Activated CD8-positive, alpha-beta T cell treated with anti-CD3 and anti-CD28 coated beads for 36 hours (primary cell): ENCODE results near the gene SMG6. TPM values are rescaled to one million over a fixed set of nuclear protein-coding genes. Genes with fewer than 3 reads are reported as not detected.
A peak's percentile ranks its signal among the peaks of the same experiment; 100 is the strongest.

Experiments used
- ATAC-seq: fragments of 200-7000 bp; cut with Tn5 transposase; one replicate; pipeline ENCODE4 v1.10.0; 2021; ENCODE audit warnings: mild to moderate bottlenecking, moderate library complexity
- CTCF ChIA-PET: fragments of 350-600 bp; sonication (Branson Sonifier 250); formaldehyde crosslinking; loops from one replicate; lab custom pipeline; 2021; ENCODE audit warnings: antibody characterized with exemption; lab: Charles Lee
- POLR2A ChIA-PET: fragments of 350-600 bp; sonication (Branson Sonifier 250); formaldehyde crosslinking; loops from one replicate; lab custom pipeline; 2021; ENCODE audit warnings: antibody characterized with exemption; lab: Charles Lee
- DNase-seq: peaks from one replicate; pipeline ENCODE4 v3.0.0-alpha.2; 2020
- H3K27ac Mint-ChIP-seq: one replicate; pipeline ENCODE4 v1.8.0; 2021; ENCODE audit warnings: mild to moderate bottlenecking, mixed read lengths
- H3K27me3 Mint-ChIP-seq: one replicate; pipeline ENCODE4 v1.8.0; 2021; ENCODE audit warnings: mixed read lengths
- H3K36me3 Mint-ChIP-seq: one replicate; pipeline ENCODE4 v1.8.0; 2021; ENCODE audit warnings: low read depth, mixed read lengths
- H3K4me1 Mint-ChIP-seq: one replicate; pipeline ENCODE4 v1.8.0; 2021; ENCODE audit warnings: low read depth, mixed read lengths
- H3K4me3 Mint-ChIP-seq: one replicate; pipeline ENCODE4 v1.8.0; 2021; ENCODE audit warnings: mild to moderate bottlenecking, moderate library complexity, mixed read lengths
- H3K9me3 Mint-ChIP-seq: one replicate; pipeline ENCODE4 v1.8.0; 2021; ENCODE audit warnings: mixed read lengths
- intact Hi-C: fragments of 100-400 bp; cut with micrococcal nuclease; formaldehyde crosslinking; loops from one replicate; pipeline ENCODE4 v1.10.0; 2022
- total RNA-seq, 2 experiments: library from RNA; stranded (reverse); gene quantifications; one replicate each; pipeline ENCODE4 v1.2.3, GENCODE V29; 2021
- TF ChIP-seq, protein P1 (sequence below): fragments of 200-600 bp; IDR thresholded peaks from one replicate; pipeline ENCODE4 v1.8.0; 2022; ENCODE audit warnings: antibody characterized with exemption, mild to moderate bottlenecking

Gene SMG6
- total RNA-seq, 2 experiments from 2014 or later: 39.6 to 40.4 TPM

DNA sequence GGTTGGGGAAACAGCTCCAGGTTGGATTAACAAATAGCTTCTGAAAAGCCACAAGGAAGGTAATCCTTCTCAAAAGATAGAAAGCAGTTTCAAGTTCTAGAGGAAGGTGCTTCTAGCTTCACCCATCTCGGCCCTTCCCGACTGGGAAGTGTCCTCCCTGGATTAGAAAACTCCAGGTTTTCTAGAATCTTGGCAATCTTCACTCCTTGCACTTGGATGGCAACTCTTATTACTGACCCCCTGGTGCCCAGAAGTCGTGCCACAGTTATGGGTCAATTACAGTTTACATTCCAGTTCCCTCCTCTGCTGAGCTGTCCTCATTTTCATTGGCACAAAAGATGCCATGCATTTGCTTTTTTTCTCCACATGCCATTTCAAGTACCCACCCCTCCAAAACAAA, 65.6 kb downstream of the SMG6 start:
- Mint-ChIP-seq H3K4me3 (no peak overlapping the region), H3K27me3 (no peaks in the 10 kb centered on the region), H3K9me3 (no peaks in the 10 kb centered on the region), H3K4me1 (peaks cover 33% of the 10 kb centered on the region), H3K27ac (no peak overlapping the region), H3K36me3 (peaks cover 44% of the 10 kb centered on the region)
- CTCF ChIA-PET: interaction anchor here (0.9 to 1.5 kb wide), 2 partner anchors 45 to 184 kb away, joined by 5 read pairs; no protein-coding TSS in a partner anchor
- ATAC-seq (no peak), DNase-seq (no peak)
- POLR2A ChIA-PET: interaction anchor here (1.3 kb wide), 1 partner anchor 12 kb away, joined by 4 read pairs; no protein-coding TSS in a partner anchor
- TF ChIP-seq, protein P1, sequence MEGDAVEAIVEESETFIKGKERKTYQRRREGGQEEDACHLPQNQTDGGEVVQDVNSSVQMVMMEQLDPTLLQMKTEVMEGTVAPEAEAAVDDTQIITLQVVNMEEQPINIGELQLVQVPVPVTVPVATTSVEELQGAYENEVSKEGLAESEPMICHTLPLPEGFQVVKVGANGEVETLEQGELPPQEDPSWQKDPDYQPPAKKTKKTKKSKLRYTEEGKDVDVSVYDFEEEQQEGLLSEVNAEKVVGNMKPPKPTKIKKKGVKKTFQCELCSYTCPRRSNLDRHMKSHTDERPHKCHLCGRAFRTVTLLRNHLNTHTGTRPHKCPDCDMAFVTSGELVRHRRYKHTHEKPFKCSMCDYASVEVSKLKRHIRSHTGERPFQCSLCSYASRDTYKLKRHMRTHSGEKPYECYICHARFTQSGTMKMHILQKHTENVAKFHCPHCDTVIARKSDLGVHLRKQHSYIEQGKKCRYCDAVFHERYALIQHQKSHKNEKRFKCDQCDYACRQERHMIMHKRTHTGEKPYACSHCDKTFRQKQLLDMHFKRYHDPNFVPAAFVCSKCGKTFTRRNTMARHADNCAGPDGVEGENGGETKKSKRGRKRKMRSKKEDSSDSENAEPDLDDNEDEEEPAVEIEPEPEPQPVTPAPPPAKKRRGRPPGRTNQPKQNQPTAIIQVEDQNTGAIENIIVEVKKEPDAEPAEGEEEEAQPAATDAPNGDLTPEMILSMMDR: no peak
- intact Hi-C loops: no loop called here

DNA sequence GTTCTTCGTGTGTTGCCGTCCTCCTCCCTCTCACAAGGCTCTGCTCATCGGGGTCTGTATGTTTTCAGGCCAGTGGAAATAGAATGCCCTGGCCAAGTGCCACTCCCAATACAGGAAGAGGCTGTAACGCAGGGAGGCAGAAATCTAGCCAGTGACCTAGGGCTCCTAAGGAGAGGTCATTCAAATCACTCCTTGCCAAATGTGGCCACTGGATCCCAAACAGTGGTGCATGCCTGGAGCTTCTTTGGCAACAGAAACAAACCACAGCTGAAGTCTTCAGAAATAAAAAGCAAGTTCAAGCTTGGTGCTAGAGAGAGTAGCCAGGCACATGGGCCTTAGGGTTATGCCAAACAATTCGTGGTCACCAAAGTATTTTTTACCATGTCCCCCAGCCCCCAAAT, 66.1 kb downstream of the SMG6 start:
- DNase-seq (no peak), ATAC-seq (no peak)
- H3K4me1 Mint-ChIP-seq: peaks cover 36% of the 10 kb centered on the region
- H3K27ac Mint-ChIP-seq: no peak overlapping the region
- CTCF ChIA-PET: interaction anchor here (0.9 to 1.5 kb wide), 2 partner anchors 45 to 183 kb away, joined by 5 read pairs; no protein-coding TSS in a partner anchor
- peaks cover 43% of the 10 kb centered on the region for H3K36me3 Mint-ChIP-seq
- POLR2A ChIA-PET: interaction anchor here (1.3 kb wide), 1 partner anchor 12 kb away, joined by 4 read pairs; no protein-coding TSS in a partner anchor
- intact Hi-C loops: no loop called here
- H3K4me3 Mint-ChIP-seq: no peak overlapping the region
- H3K27me3 Mint-ChIP-seq: no peaks in the 10 kb centered on the region
- TF ChIP-seq, protein P1: no peak
- no peaks in the 10 kb centered on the region for H3K9me3 Mint-ChIP-seq

GRCh38 chr17:2235792-2236366, 67.7 kb downstream of the SMG6 start:
- peaks cover 44% of the 10 kb centered on the region for H3K4me1 Mint-ChIP-seq

GRCh38 chr17:2235265-2235664, 68.3 kb downstream of the SMG6 start:
- Mint-ChIP-seq H3K4me3 (no peak overlapping the region), H3K27me3 (no peaks in the 10 kb centered on the region), H3K27ac (no peak overlapping the region), H3K9me3 (no peaks in the 10 kb centered on the region), H3K4me1 (peaks cover 44% of the 10 kb centered on the region), H3K36me3 (peaks cover 41% of the 10 kb centered on the region)
- intact Hi-C loops: no loop called here
- TF ChIP-seq, protein P1: no peak
- CTCF ChIA-PET: interaction anchor here (0.6 to 3.8 kb wide), 5 partner anchors 10 to 181 kb away, joined by 3 to 33 read pairs (median 3); partner anchors contain the start of gene HIC1
- POLR2A ChIA-PET: interaction anchor here (0.8 kb wide), 1 partner anchor 30 kb away, joined by 4 read pairs; no protein-coding TSS in a partner anchor
- DNase-seq: no peak
- ATAC-seq: no peak

More at GRCh38 chr17:2235792-2236366, 67.7 kb downstream of the SMG6 start:
- TF ChIP-seq, protein P1: no peak
- ATAC-seq (no peak), DNase-seq (no peak)
- CTCF ChIA-PET: interaction anchor here (0.6 to 3.8 kb wide), 7 partner anchors 9 to 181 kb away, joined by 3 to 33 read pairs (median 3); partner anchors contain the start of gene HIC1
- POLR2A ChIA-PET: interaction anchor here (0.8 kb wide), 1 partner anchor 29 kb away, joined by 4 read pairs; no protein-coding TSS in a partner anchor
- no peak overlapping the region for H3K27ac Mint-ChIP-seq
- no peak overlapping the region for H3K4me3 Mint-ChIP-seq
- no peaks in the 10 kb centered on the region for H3K9me3 Mint-ChIP-seq
- H3K27me3 Mint-ChIP-seq: no peaks in the 10 kb centered on the region
- intact Hi-C loops: no loop called here
- peaks cover 42% of the 10 kb centered on the region for H3K36me3 Mint-ChIP-seq

DNA sequence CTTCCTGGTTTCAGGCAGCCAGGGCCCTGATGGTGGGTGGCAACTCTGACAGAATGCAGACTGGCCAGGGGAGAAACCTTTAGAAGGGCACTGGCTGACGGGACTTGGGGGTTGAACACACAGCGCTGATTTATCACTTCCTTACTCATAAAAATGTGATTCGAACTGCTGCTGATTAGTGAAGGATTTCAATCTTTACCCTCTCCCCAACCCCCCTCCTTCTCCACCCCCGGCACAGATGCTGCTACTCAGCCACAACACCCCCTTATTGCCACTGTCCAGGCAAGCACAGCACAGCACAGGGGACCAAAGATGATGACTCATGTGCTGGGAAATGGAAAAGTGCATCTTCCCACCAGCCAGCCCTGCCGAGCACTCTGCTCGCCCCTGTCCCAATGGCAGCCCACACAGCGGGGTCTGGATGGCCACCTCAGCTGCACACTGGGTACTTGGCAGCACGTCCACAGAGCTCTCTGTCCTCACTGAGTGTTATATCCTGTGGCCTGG, 70.1 kb downstream of the SMG6 start:
- ChIA-PET CTCF (interaction anchor here (1.0 to 3.8 kb wide), 3 partner anchors 10 to 113 kb away, joined by 3 to 33 read pairs (median 4); no protein-coding TSS in a partner anchor), POLR2A (interaction anchor here (0.6 to 1.0 kb wide), 2 partner anchors 13 to 176 kb away, joined by 3 read pairs; no protein-coding TSS in a partner anchor)
- Mint-ChIP-seq H3K27me3 (no peaks in the 10 kb centered on the region), H3K9me3 (no peaks in the 10 kb centered on the region), H3K4me1 (peaks cover 34% of the 10 kb centered on the region), H3K4me3 (no peak overlapping the region), H3K27ac (no peak overlapping the region), H3K36me3 (peaks cover 34% of the 10 kb centered on the region)
- ATAC-seq (peak; percentile 18), DNase-seq (no peak)
- intact Hi-C loops: no loop called here
- TF ChIP-seq, protein P1: no peak
